Esophagus mucosa (tissue), 1 donor: ENCODE data around the gene KIF22. TPM values are rescaled to one million over a fixed set of nuclear protein-coding genes. Genes with fewer than 3 reads are reported as not detected.
A peak's percentile ranks its signal among the peaks of the same experiment; 100 is the strongest.
"Not testable (repeated sequence)": the region's sequence is repeated elsewhere in the genome, so short reads cannot be mapped to it uniquely, and the experiment has no call there.

ENCODE experiments used
- ATAC-seq: fragments of 200-7000 bp; cut with Tn5 transposase; one replicate; pipeline ENCODE4 v1.9.1; 2020
- total RNA-seq: library from RNA; stranded (reverse); gene quantifications from one replicate; pipeline ENCODE4 v1.2.4, GENCODE V29; 2023
- donor health status: DM: yes; HTN: yes; CAD: no.

KIF22 gene
- 28.7 TPM for total RNA-seq

DNA sequence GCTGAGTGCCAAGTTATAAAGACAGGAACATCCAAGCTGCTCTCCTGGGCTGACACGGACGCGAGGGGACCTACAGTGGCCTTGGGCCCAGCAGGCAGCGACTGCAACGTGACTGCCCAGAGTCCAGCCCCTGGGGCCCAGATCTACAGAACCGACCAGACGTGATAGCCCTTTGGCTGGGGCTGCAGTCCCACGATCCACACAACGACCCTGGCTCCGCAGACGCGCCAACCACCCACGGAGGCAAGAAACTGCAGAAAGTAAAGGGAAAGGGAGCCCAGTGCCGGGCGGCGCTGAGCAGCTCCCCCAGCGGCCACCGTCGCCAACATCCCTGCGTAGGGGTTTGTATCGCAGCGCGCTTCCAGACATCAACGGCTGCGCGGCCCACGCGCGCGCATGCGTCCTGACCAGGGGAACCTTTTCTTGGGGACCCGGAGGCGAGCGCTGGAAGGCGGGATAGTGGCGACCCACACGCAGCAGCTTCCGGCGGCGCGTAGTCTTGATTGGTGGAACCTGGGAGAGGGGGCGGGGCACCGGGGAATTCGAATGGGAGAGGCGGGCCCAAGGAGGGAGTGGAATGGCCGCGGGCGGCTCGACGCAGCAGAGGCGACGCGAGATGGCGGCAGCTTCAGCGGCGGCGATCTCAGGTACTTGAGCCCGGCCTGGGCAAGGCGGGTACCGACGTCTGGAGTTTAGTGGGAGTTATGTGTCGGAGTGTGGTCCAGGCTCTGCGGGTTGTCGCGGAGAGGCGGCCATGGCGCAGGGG, at the start of gene KIF22:
KIF22 (plus strand) TSS at position 569 of the 766 bp plus-strand sequence; CDS start at position 578, 9 bp downstream.
- peak; percentile 98 for ATAC-seq

DNA sequence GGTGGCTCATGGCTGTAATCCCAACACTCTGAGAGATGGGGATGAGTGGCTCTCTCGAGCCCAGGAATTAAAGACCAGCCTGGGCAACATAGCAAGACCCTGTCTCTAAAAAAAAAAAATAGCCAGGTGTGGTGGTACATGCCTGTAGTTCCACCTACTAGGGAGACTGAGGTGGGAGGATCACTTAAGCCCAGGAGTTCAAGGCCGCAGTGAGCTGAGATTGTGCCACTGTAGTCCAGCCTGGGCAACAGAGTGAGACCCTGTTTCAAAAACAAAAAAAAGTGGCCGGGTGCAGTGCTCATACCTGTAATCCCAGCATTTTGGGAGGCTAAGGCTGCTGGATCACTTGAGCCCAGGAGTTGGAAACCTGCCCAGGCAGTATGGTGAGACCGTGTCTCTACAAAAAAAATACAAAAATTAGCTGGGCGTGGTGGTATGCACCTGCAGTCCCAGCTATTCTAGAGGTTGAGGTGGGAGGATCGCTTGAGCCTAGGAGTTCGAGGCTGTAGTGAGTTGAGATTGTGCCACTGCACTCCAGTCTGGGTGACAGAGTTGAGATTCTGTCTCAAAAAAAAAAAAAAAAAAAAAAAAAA, 47.8 kb upstream of the KIF22 start:
- ATAC-seq, result no peak

DNA sequence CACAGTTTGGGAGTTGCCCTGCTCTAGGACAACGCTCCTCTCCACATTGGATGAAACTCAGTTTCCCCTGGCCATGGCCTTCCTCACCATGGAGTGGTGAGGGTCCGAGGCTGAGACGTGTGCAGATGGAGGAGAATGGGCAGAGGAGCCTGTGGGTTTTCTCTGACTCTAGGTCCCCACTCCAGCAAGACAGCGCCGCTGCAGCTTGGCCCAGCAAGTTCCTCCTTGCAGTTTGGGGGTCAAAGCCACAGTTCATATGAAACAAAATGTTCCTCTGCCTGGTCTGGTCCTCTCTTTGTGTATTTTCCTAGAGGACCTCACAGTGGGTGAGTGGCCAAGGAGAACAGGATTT, 47.1 kb upstream of the KIF22 start:
- ATAC-seq, result no peak

- no peak for ATAC-seq
These were observed 46.6 kb upstream of the KIF22 start for GRCh38 chr16:29743827-29744531.

- peak; percentile 9 for ATAC-seq
These were observed 45.9 kb upstream of the KIF22 start for GRCh38 chr16:29744541-29745101.

- ATAC-seq, result peak; percentile 35
These were observed 45.3 kb upstream of the KIF22 start for GRCh38 chr16:29745121-29745852.

- ATAC-seq, result peak; percentile 81
These were observed 44.7 kb upstream of the KIF22 start, which contains the start of gene C16orf54 for GRCh38 chr16:29745853-29746345. Gene C16orf54, minus strand, starts transcription at chr16:29745990. Its CDS starts 1,039 bp downstream, at chr16:29744951.

DNA sequence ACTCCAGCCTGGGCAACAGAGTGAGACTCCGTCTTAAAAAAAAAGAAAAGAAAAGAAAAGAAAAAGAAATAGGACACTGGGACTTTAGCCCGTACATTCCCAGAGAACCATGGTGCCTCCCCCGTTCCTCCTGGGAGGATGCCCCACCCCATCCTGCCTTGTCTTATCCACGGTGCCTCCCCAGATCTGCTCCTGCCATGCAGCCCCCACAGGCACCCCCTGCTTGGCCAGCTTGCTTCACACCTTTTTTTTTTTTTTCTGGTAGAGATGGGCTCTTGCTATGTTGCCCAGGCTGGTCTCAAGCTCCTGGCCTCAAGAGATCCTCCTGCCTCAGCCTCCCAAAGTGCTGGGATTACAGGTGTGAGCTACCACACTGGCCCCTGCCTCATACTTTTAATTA, 44.0 kb upstream of the KIF22 start:
- not testable (repeated sequence) for ATAC-seq

- ATAC-seq, result no peak
These were observed 42.4 kb upstream of the KIF22 start for GRCh38 chr16:29747947-29748759.

DNA sequence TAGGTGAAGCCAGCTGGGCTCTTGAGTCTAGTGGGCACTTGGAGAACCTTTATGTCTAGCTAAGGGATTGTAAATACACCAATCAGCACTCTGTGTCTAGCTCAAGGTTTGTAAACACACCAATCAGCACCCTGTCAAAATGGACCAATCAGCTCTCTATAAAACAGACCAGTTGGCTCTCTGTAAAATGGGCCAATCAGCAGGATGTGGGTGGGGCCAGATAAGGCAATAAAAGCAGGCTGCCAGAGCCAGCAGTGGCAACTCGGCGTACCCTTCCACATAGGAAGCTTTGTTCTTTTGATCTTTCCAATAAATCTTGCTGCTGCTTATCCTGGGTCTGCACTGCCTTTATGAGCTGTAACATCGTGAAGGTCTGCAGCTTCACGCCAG, 41.8 kb upstream of the KIF22 start:
- not testable (repeated sequence) for ATAC-seq

GRCh38 chr16:29753516-29753915, 37.0 kb upstream of the KIF22 start:
- no peak for ATAC-seq

GRCh38 chr16:29756654-29757053, 33.9 kb upstream of the KIF22 start:
- no peak for ATAC-seq

DNA sequence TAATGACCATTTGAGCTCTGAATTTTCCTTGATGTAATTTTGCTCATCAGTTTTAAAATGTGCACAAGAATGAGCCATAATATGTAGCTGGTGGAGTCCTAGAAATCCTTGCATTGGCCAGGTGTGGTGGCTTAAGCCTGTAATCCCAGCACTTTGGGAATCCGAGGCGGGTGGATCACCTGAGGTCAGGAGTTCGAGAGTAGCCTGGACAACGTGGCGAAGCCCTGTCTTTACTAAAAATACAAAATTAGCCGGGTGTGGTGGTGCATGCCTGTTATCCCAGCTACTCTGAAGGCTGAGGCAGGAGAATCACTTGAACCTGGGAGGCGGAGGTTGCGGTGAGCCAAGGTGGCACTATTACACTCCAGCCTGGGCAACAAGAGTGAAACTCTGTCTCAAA, 33.5 kb upstream of the KIF22 start:
- not testable (repeated sequence) for ATAC-seq

- ATAC-seq, result no peak
These were observed 32.5 kb upstream of the KIF22 start for GRCh38 chr16:29757950-29758466.

GRCh38 chr16:29760567-29761279, 29.8 kb upstream of the KIF22 start:
- no peak for ATAC-seq

DNA sequence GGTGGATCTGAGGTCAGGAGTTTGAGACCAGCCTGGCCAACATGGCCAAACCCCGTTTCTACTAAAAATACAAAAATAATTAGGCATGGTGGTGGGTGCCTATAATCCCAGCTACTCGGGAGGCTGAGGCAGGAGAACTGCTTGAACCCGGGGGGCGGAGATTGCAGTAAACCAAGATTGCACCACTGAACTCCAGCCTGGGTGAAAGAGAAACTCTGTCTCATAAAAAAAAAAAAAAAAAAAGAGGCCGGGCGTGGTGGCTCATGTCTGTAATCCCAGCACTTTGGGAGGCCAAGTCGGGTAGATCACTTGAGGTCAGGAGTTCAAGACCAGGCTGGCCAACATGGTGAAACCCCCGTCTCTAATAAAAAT, 29.3 kb upstream of the KIF22 start:
- not testable (repeated sequence) for ATAC-seq

- no peak for ATAC-seq
These were observed 28.7 kb upstream of the KIF22 start for GRCh38 chr16:29761882-29762281.

GRCh38 chr16:29763326-29763725, 27.2 kb upstream of the KIF22 start:
- no peak for ATAC-seq

GRCh38 chr16:29765167-29766032, 25.2 kb upstream of the KIF22 start:
- ATAC-seq, result peak; percentile 22

GRCh38 chr16:29766571-29766970, 24.0 kb upstream of the KIF22 start:
- ATAC-seq, result no peak
